ENCODE results near the gene ODAD3.
"Not testable (repeated sequence)": the region's sequence is repeated elsewhere in the genome, so short reads cannot be mapped to it uniquely, and the experiment has no call there.

Gene ODAD3

GRCh38 chr19:11475861-11476260 is 40.9 kb upstream of the ODAD3 start:
- no peak overlapping the region for H3K9ac ChIP-seq (ENCODE audit: low read length in 2 of 2)
- H3K36me3 ChIP-seq (ENCODE audit: control insufficient read depth in 2 of 2, insufficient read depth in 2 of 2, low read length in 2 of 2): no peaks in the 10 kb centered on the region
- H3K4me3 ChIP-seq (ENCODE audit: low read length in 2 of 2): no peak overlapping the region
- H3K27me3 ChIP-seq (ENCODE audit: control insufficient read depth in 1 of 2, insufficient read depth in 2 of 2, low read length in 2 of 2): peaks cover 2 to 16% of the 10 kb centered on the region in 2 donors
- H3K4me1 ChIP-seq (ENCODE audit: control insufficient read depth, insufficient read depth, low read length): peaks cover 10% of the 10 kb centered on the region
- H3K27ac ChIP-seq (ENCODE audit: low read length): no peak overlapping the region
- no peaks in the 10 kb centered on the region for H3K9me3 ChIP-seq (ENCODE audit: control insufficient read depth in 2 of 2, low read length in 2 of 2)

GRCh38 chr19:11475343-11475742 is 40.4 kb upstream of the ODAD3 start:
- H3K9me3 ChIP-seq (ENCODE audit: control insufficient read depth in 2 of 2, low read length in 2 of 2): not testable (repeated sequence)

GRCh38 chr19:11473725-11474124 is 38.8 kb upstream of the ODAD3 start:
- no peaks in the 10 kb centered on the region for H3K36me3 ChIP-seq (ENCODE audit: control insufficient read depth in 2 of 2, insufficient read depth in 2 of 2, low read length in 2 of 2)
- no peak overlapping the region for H3K4me3 ChIP-seq (ENCODE audit: low read length in 2 of 2)

More at GRCh38 chr19:11475343-11475742, 40.4 kb upstream of the ODAD3 start:
- not testable (repeated sequence) for H3K27ac ChIP-seq (ENCODE audit: low read length); H3K9ac ChIP-seq (ENCODE audit: low read length in 2 of 2); H3K4me1 ChIP-seq (ENCODE audit: control insufficient read depth, insufficient read depth, low read length); H3K4me3 ChIP-seq (ENCODE audit: low read length in 2 of 2); H3K36me3 ChIP-seq (ENCODE audit: control insufficient read depth in 2 of 2, insufficient read depth in 2 of 2, low read length in 2 of 2)
- peaks cover 2 to 11% of the 10 kb centered on the region in 2 donors for H3K27me3 ChIP-seq (ENCODE audit: control insufficient read depth in 1 of 2, insufficient read depth in 2 of 2, low read length in 2 of 2)

GRCh38 chr19:11468266-11468845 is 33.4 kb upstream of the ODAD3 start:
- not testable (repeated sequence) for H3K36me3 ChIP-seq (ENCODE audit: control insufficient read depth in 2 of 2, insufficient read depth in 2 of 2, low read length in 2 of 2); H3K27ac ChIP-seq (ENCODE audit: low read length); H3K27me3 ChIP-seq (ENCODE audit: control insufficient read depth in 1 of 2, insufficient read depth in 2 of 2, low read length in 2 of 2); H3K9me3 ChIP-seq (ENCODE audit: control insufficient read depth in 2 of 2, low read length in 2 of 2); H3K4me3 ChIP-seq (ENCODE audit: low read length in 2 of 2); H3K4me1 ChIP-seq (ENCODE audit: control insufficient read depth, insufficient read depth, low read length); H3K9ac ChIP-seq (ENCODE audit: low read length in 2 of 2)

More at GRCh38 chr19:11473725-11474124, 38.8 kb upstream of the ODAD3 start:
- no peak overlapping the region for H3K27ac ChIP-seq (ENCODE audit: low read length)
- H3K4me1 ChIP-seq (ENCODE audit: control insufficient read depth, insufficient read depth, low read length): no peaks in the 10 kb centered on the region
- peaks cover 0 to 2% of the 10 kb centered on the region in 2 donors for H3K27me3 ChIP-seq (ENCODE audit: control insufficient read depth in 1 of 2, insufficient read depth in 2 of 2, low read length in 2 of 2)
- no peaks in the 10 kb centered on the region for H3K9me3 ChIP-seq (ENCODE audit: control insufficient read depth in 2 of 2, low read length in 2 of 2)
- no peak overlapping the region for H3K9ac ChIP-seq (ENCODE audit: low read length in 2 of 2)

GRCh38 chr19:11465600-11465999 is 30.7 kb upstream of the ODAD3 start:
- H3K27ac ChIP-seq (ENCODE audit: low read length): no peak overlapping the region
- H3K36me3 ChIP-seq (ENCODE audit: control insufficient read depth in 2 of 2, insufficient read depth in 2 of 2, low read length in 2 of 2): no peaks in the 10 kb centered on the region
- no peaks in the 10 kb centered on the region for H3K9me3 ChIP-seq (ENCODE audit: control insufficient read depth in 2 of 2, low read length in 2 of 2)
- H3K4me3 ChIP-seq (ENCODE audit: low read length in 2 of 2): no peak overlapping the region
- no peaks in the 10 kb centered on the region for H3K4me1 ChIP-seq (ENCODE audit: control insufficient read depth, insufficient read depth, low read length)
- H3K27me3 ChIP-seq (ENCODE audit: control insufficient read depth in 1 of 2, insufficient read depth in 2 of 2, low read length in 2 of 2): peaks cover 0 to 6% of the 10 kb centered on the region in 2 donors
- no peak overlapping the region for H3K9ac ChIP-seq (ENCODE audit: low read length in 2 of 2)

- H3K27me3 ChIP-seq (ENCODE audit: control insufficient read depth in 1 of 2, insufficient read depth in 2 of 2, low read length in 2 of 2): peaks cover 5 to 11% of the 10 kb centered on the region in 2 donors
- H3K27ac ChIP-seq (ENCODE audit: low read length): no peak overlapping the region
- no peaks in the 10 kb centered on the region for H3K36me3 ChIP-seq (ENCODE audit: control insufficient read depth in 2 of 2, insufficient read depth in 2 of 2, low read length in 2 of 2)
- H3K4me1 ChIP-seq (ENCODE audit: control insufficient read depth, insufficient read depth, low read length): no peaks in the 10 kb centered on the region
- no peaks in the 10 kb centered on the region for H3K9me3 ChIP-seq (ENCODE audit: control insufficient read depth in 2 of 2, low read length in 2 of 2)
- H3K4me3 ChIP-seq (ENCODE audit: low read length in 2 of 2): no peak overlapping the region
- no peak overlapping the region for H3K9ac ChIP-seq (ENCODE audit: low read length in 2 of 2)
Observed at GRCh38 chr19:11464333-11465265, 29.7 kb upstream of the ODAD3 start.

GRCh38 chr19:11463391-11463790 is 28.5 kb upstream of the ODAD3 start:
- no peak overlapping the region for H3K4me3 ChIP-seq (ENCODE audit: low read length in 2 of 2)
- no peaks in the 10 kb centered on the region for H3K9me3 ChIP-seq (ENCODE audit: control insufficient read depth in 2 of 2, low read length in 2 of 2)
- peaks cover 5 to 12% of the 10 kb centered on the region in 2 donors for H3K27me3 ChIP-seq (ENCODE audit: control insufficient read depth in 1 of 2, insufficient read depth in 2 of 2, low read length in 2 of 2)
- H3K9ac ChIP-seq (ENCODE audit: low read length in 2 of 2): no peak overlapping the region
- H3K27ac ChIP-seq (ENCODE audit: low read length): no peak overlapping the region
- no peaks in the 10 kb centered on the region for H3K36me3 ChIP-seq (ENCODE audit: control insufficient read depth in 2 of 2, insufficient read depth in 2 of 2, low read length in 2 of 2)
- no peaks in the 10 kb centered on the region for H3K4me1 ChIP-seq (ENCODE audit: control insufficient read depth, insufficient read depth, low read length)

- no peaks in the 10 kb centered on the region for H3K9me3 ChIP-seq (ENCODE audit: control insufficient read depth in 2 of 2, low read length in 2 of 2)
- no peak overlapping the region for H3K27ac ChIP-seq (ENCODE audit: low read length)
- H3K4me1 ChIP-seq (ENCODE audit: control insufficient read depth, insufficient read depth, low read length): no peaks in the 10 kb centered on the region
- no peak overlapping the region for H3K9ac ChIP-seq (ENCODE audit: low read length in 2 of 2)
- H3K4me3 ChIP-seq (ENCODE audit: low read length in 2 of 2): no peak overlapping the region
- H3K27me3 ChIP-seq (ENCODE audit: control insufficient read depth in 1 of 2, insufficient read depth in 2 of 2, low read length in 2 of 2): peaks cover 5 to 14% of the 10 kb centered on the region in 2 donors
- H3K36me3 ChIP-seq (ENCODE audit: control insufficient read depth in 2 of 2, insufficient read depth in 2 of 2, low read length in 2 of 2): no peaks in the 10 kb centered on the region
Observed at GRCh38 chr19:11461453-11461852, 26.5 kb upstream of the ODAD3 start.

GRCh38 chr19:11460207-11460606 is 25.3 kb upstream of the ODAD3 start:
- no peak overlapping the region for H3K4me3 ChIP-seq (ENCODE audit: low read length in 2 of 2)
- H3K27me3 ChIP-seq (ENCODE audit: control insufficient read depth in 1 of 2, insufficient read depth in 2 of 2, low read length in 2 of 2): peaks cover 5 to 10% of the 10 kb centered on the region in 2 donors
- no peaks in the 10 kb centered on the region for H3K9me3 ChIP-seq (ENCODE audit: control insufficient read depth in 2 of 2, low read length in 2 of 2)
- H3K27ac ChIP-seq (ENCODE audit: low read length): no peak overlapping the region
- no peaks in the 10 kb centered on the region for H3K4me1 ChIP-seq (ENCODE audit: control insufficient read depth, insufficient read depth, low read length)
- no peaks in the 10 kb centered on the region for H3K36me3 ChIP-seq (ENCODE audit: control insufficient read depth in 2 of 2, insufficient read depth in 2 of 2, low read length in 2 of 2)
- no peak overlapping the region for H3K9ac ChIP-seq (ENCODE audit: low read length in 2 of 2)

- H3K36me3 ChIP-seq (ENCODE audit: control insufficient read depth in 2 of 2, insufficient read depth in 2 of 2, low read length in 2 of 2); H3K4me1 ChIP-seq (ENCODE audit: control insufficient read depth, insufficient read depth, low read length); H3K9me3 ChIP-seq (ENCODE audit: control insufficient read depth in 2 of 2, low read length in 2 of 2); H3K27me3 ChIP-seq (ENCODE audit: control insufficient read depth in 1 of 2, insufficient read depth in 2 of 2, low read length in 2 of 2); H3K9ac ChIP-seq (ENCODE audit: low read length in 2 of 2); H3K4me3 ChIP-seq (ENCODE audit: low read length in 2 of 2); H3K27ac ChIP-seq (ENCODE audit: low read length): not testable (repeated sequence)
Observed at GRCh38 chr19:11458912-11459311, 24.0 kb upstream of the ODAD3 start.
